Cardiac muscle cell (in vitro differentiated cells and primary cell): Measurements from ENCODE around the gene VSIG10. TPM values are rescaled to one million over a fixed set of nuclear protein-coding genes. Genes with fewer than 3 reads are reported as not detected.

ENCODE experiments used
- DNase-seq, 2 donors: peaks; one replicate each; pipeline versions ENCODE4 v3.0.0 to v3.0.0-alpha.2; 2010 to 2017; ENCODE audit warnings: low read depth in 1 of 2, low spot score in 1 of 2
- H3K27ac ChIP-seq: fragments of 200-600 bp; sonication (generic); 2 replicates; pipeline ENCODE4 v1.5.1; 2016
- H3K27me3 ChIP-seq: fragments of 200-600 bp; sonication (generic); 2 replicates; pipeline ENCODE4 v1.6.0; 2016; ENCODE audit warnings: control low read depth
- H3K36me3 ChIP-seq: fragments of 200-600 bp; sonication (generic); 2 replicates; pipeline ENCODE4 v1.5.1; 2016; ENCODE audit warnings: control low read depth
- H3K4me1 ChIP-seq: fragments of 200-600 bp; sonication (generic); 2 replicates; pipeline ENCODE4 v1.8.1; 2017; ENCODE audit warnings: low read depth, mild to moderate bottlenecking, mixed run types
- H3K4me3 ChIP-seq: fragments of 200-600 bp; sonication (generic); 2 replicates; pipeline ENCODE4 v1.5.1; 2016; ENCODE audit warnings: mild to moderate bottlenecking
- H3K9me3 ChIP-seq: fragments of 200-600 bp; sonication (generic); 2 replicates; pipeline ENCODE4 v1.5.1; 2017; ENCODE audit warnings: low read depth, mild to moderate bottlenecking, control low read depth
- polyA plus RNA-seq: library from polyadenylated mRNA; unstranded; fragments of >200 nt; fragmentation: Nextera tagmentation; extraction: Ambion mirVana; gene quantifications from 2 replicates; pipeline ENCODE4 v1.2.1, GENCODE V29; 2016
- total RNA-seq: library from RNA; depleted of rRNA; stranded (reverse); fragments of >200 nt; gene quantifications from 2 replicates; pipeline ENCODE4 v1.2.3, GENCODE V29; 2016
- TF ChIP-seq, protein P1 (sequence below): IDR thresholded peaks from 2 replicates; pipeline ENCODE4 v1.5.1; 2012; ENCODE audit warnings: low read depth, mild to moderate bottlenecking, low read length

The VSIG10 gene
- total and polyA plus RNA-seq, 2 experiments from 2014 or later, result 7.2 to 10.9 TPM

DNA sequence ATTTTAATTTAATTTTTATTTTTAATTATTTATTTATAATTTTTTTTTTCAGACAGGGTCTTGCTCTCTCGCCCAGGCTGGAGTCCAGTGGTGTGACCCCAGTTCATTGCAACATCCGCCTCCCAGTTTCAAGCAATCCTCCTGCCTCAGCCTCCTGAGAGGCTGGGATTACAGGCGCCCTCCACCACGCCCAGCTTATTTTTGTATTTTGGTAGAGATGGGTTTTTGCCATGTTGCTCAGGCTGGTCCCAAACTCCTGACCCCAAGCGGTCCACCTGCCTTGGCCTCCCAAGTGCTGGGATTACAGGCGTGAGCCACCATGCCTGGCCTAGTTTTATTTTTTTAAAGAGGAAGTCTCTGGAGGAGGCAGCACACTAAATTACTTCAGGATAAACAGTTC is 18.5 kb upstream of the VSIG10 start:
- H3K27ac ChIP-seq, result no peak overlapping the region
- no peaks in the 10 kb centered on the region for H3K36me3 ChIP-seq
- TF ChIP-seq, protein P1, sequence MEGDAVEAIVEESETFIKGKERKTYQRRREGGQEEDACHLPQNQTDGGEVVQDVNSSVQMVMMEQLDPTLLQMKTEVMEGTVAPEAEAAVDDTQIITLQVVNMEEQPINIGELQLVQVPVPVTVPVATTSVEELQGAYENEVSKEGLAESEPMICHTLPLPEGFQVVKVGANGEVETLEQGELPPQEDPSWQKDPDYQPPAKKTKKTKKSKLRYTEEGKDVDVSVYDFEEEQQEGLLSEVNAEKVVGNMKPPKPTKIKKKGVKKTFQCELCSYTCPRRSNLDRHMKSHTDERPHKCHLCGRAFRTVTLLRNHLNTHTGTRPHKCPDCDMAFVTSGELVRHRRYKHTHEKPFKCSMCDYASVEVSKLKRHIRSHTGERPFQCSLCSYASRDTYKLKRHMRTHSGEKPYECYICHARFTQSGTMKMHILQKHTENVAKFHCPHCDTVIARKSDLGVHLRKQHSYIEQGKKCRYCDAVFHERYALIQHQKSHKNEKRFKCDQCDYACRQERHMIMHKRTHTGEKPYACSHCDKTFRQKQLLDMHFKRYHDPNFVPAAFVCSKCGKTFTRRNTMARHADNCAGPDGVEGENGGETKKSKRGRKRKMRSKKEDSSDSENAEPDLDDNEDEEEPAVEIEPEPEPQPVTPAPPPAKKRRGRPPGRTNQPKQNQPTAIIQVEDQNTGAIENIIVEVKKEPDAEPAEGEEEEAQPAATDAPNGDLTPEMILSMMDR, result no peak
- peaks cover 4% of the 10 kb centered on the region for H3K4me1 ChIP-seq
- no peaks in the 10 kb centered on the region for H3K27me3 ChIP-seq
- H3K9me3 ChIP-seq, result no peaks in the 10 kb centered on the region
- no peak for DNase-seq
- H3K4me3 ChIP-seq, result no peak overlapping the region

DNA sequence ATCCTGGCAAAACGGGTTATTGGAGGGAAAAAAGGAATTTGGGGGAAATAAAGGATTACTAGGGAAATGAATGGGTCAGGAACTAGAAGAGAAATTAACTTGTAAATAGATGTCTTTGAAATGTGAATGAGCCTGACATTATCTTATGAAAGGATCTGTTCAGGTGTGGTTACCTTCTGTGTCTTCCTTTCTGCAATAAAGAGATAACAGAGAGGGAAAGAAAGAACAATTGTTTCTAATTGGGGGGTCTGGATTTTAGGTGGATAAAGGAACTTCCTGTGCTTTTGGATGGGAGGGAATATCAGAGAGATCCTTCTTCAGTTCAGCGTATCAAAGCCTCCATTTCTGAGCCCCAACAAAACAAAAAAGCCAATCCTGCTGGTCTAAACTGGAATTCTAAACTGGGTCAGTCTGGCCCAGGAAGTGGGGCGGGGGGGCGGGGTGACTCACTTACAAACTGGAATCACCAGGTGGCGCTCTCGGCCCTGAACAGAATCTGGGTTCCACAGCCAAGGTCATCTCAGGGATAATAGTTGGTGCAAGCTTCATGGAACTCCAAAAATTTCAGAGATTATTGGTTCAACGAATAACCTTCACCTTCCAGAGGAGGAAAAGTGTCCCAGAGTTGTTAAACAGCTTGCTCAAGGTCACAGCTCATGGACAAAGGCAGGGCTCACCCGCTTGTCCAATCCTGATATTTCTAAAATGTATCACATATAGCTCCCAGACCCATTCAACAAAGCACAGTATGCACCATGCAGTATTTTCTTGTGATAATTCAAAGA is 17.0 kb upstream of the VSIG10 start:
- no peak overlapping the region for H3K4me3 ChIP-seq
- TF ChIP-seq, protein P1, result peak; percentile 51
- H3K36me3 ChIP-seq, result no peaks in the 10 kb centered on the region
- no peaks in the 10 kb centered on the region for H3K27me3 ChIP-seq
- H3K9me3 ChIP-seq, result no peaks in the 10 kb centered on the region
- peaks cover 4% of the 10 kb centered on the region for H3K4me1 ChIP-seq
- H3K27ac ChIP-seq, result peak overlapping the region; percentile 61
- peak; percentile 81 to 86 for DNase-seq

DNA sequence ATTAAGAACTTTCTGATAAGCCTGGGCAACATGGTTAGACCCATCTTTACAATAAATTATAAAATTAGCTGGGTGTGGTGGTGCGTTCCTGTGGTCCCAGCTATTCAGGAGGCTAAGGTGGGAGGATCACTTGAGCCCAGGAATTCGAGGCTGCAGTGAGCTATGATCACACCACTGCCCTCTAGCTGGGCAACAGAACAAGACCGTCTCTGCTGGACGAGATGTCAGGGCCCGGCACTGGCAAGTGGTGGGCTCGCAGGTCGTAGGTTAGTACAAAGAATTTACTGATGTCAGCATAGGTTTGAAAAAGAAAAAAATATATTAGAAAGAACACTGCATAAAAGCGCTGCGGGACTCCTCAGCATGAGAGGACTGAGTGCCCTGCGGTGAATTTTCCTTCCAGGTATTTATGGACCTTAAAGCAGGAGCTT is 15.7 kb upstream of the VSIG10 start:
- Histone ChIP-seq H3K9me3 (no peaks in the 10 kb centered on the region), H3K4me3 (no peak overlapping the region), H3K27me3 (no peaks in the 10 kb centered on the region), H3K27ac (no peak overlapping the region), H3K4me1 (peaks cover 4% of the 10 kb centered on the region), H3K36me3 (no peaks in the 10 kb centered on the region)
- no peak for DNase-seq
- TF ChIP-seq, protein P1, result no peak

DNA sequence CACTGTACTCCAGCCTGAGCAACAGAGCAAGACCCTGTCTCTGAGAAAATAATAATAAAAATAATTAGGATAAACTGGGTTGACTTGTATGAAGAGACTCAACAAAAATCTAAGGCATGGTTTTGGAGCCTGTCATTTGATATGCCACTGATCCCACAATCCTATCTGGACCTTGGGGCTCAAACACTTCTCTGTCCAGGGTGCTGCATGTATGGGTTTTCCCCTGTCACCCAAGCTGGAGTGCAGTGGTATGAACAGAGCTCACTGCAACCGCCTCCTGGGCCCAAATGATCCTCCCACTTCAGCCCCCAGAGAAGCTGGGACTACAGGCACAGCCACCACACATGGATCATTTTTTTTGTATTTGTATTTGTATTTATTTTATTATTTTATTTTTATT is 5.3 kb upstream of the VSIG10 start:
- H3K27me3 ChIP-seq, result no peaks in the 10 kb centered on the region
- no peaks in the 10 kb centered on the region for H3K36me3 ChIP-seq
- H3K27ac ChIP-seq, result no peak overlapping the region
- H3K4me1 ChIP-seq, result no peaks in the 10 kb centered on the region
- H3K4me3 ChIP-seq, result no peak overlapping the region
- peak in 1 of 2 donors; percentile 38 for DNase-seq
- no peaks in the 10 kb centered on the region for H3K9me3 ChIP-seq
- TF ChIP-seq, protein P1, result no peak

- no peaks in the 10 kb centered on the region for H3K9me3 ChIP-seq
- H3K36me3 ChIP-seq, result no peaks in the 10 kb centered on the region
- no peaks in the 10 kb centered on the region for H3K27me3 ChIP-seq
- H3K4me1 ChIP-seq, result peaks cover 5% of the 10 kb centered on the region
- no peak overlapping the region for H3K27ac ChIP-seq
- no peak overlapping the region for H3K4me3 ChIP-seq
- TF ChIP-seq, protein P1, result no peak
- DNase-seq, result no peak
Measured at GRCh38 chr12:118107694-118108093, 3.9 kb upstream of the VSIG10 start.
